B cell (primary cell): ENCODE measurements around the gene MMP11. TPM values are rescaled to one million over a fixed set of nuclear protein-coding genes. Genes with fewer than 3 reads are reported as not detected.

Source experiments
- ATAC-seq: fragments of 200-7000 bp; cut with Tn5 transposase; one replicate; pipeline ENCODE4 v1.10.0; 2021; ENCODE audit warnings: low read depth, mild to moderate bottlenecking, moderate number of reproducible peaks, moderate library complexity
- CTCF ChIA-PET: fragments of 350-600 bp; sonication (Branson Sonifier 250); formaldehyde crosslinking; loops from one replicate; lab custom pipeline; 2021; ENCODE audit warnings: antibody characterized with exemption, inconsistent platforms; lab: Charles Lee
- POLR2A ChIA-PET: fragments of 350-600 bp; sonication (Branson Sonifier 250); formaldehyde crosslinking; loops from one replicate; lab custom pipeline; 2021; ENCODE audit warnings: antibody characterized with exemption; lab: Charles Lee
- DNase-seq: peaks from one replicate; pipeline ENCODE4 v3.0.0; 2013
- H2AFZ ChIP-seq: 2 replicates; pipeline ENCODE4 v1.6.1; 2012; ENCODE audit warnings: mild to moderate bottlenecking, low read depth, low read length; ENCODE audit not compliant: insufficient read depth, poor library complexity, severe bottlenecking
- H3K27ac ChIP-seq, 2 donors: 1 replicate in 1 of 2; 2 replicates in 1 of 2; pipeline ENCODE4 v1.5.1; 2012 to 2013; ENCODE audit warnings: low read length in 2 of 2, mild to moderate bottlenecking in 2 of 2, moderate library complexity in 1 of 2
- H3K27me3 ChIP-seq, 4 experiments: fragments of 200-600 bp in 1 of 4; sonication (generic) in 1 of 4; replicated peaks in 1 of 4; 1 replicate in 2 of 4; 2 replicates in 2 of 4; pipeline versions ENCODE4 v1.6.1 to v1.7.0; 2013 to 2016; ENCODE audit warnings: low read length in 3 of 4, mild to moderate bottlenecking in 2 of 4, mixed read lengths in 1 of 4, moderate library complexity in 1 of 4; ENCODE audit not compliant: insufficient read depth in 4 of 4, control insufficient read depth in 3 of 4; ENCODE audit errors: control extremely low read depth in 1 of 4
- H3K36me3 ChIP-seq, 2 experiments: replicated peaks in 1 of 2; 1 replicate in 1 of 2; 2 replicates in 1 of 2; pipeline versions ENCODE4 v1.6.1 to v1.7.1; 2013; ENCODE audit warnings: low read length in 1 of 2; ENCODE audit not compliant: insufficient read depth in 2 of 2, control insufficient read depth in 1 of 2; ENCODE audit errors: control extremely low read depth in 1 of 2, extremely low read depth in 1 of 2
- H3K4me1 ChIP-seq, 2 donors: fragments of 200-600 bp in 1 of 2; sonication (generic) in 1 of 2; 1 replicate in 1 of 2; 2 replicates in 1 of 2; pipeline versions ENCODE4 v1.5.1 to v1.6.1; 2013 to 2017; ENCODE audit warnings: low read length in 2 of 2; ENCODE audit not compliant: control insufficient read depth in 2 of 2, insufficient read depth in 2 of 2
- H3K4me2 ChIP-seq: replicated peaks from 2 replicates; pipeline ENCODE3; 2012; ENCODE audit warnings: mild to moderate bottlenecking, low read depth, low read length; ENCODE audit not compliant: poor library complexity, severe bottlenecking
- H3K4me3 ChIP-seq, 5 experiments: fragments of 200-600 bp in 1 of 5; sonication (generic) in 1 of 5; 1 replicate in 3 of 5; 2 replicates in 2 of 5; pipeline versions ENCODE4 v1.5.1 to v1.7.0; 2011 to 2016; ENCODE audit warnings: low read length in 4 of 5, mild to moderate bottlenecking in 4 of 5, low read depth in 2 of 5, control low read depth in 1 of 5, moderate library complexity in 1 of 5; ENCODE audit not compliant: insufficient read depth in 1 of 5; ENCODE audit errors: control extremely low read depth in 1 of 5, extremely low read depth in 1 of 5
- H3K79me2 ChIP-seq: fragments of 200-600 bp; sonication (generic); one replicate; pipeline ENCODE4 v1.6.0; 2016; ENCODE audit warnings: low read length; ENCODE audit not compliant: control insufficient read depth, insufficient read depth
- H3K9ac ChIP-seq: fragments of 200-600 bp; sonication (generic); 2 replicates; pipeline ENCODE4 v1.6.1; 2017; ENCODE audit warnings: mild to moderate bottlenecking, low read length, moderate library complexity
- H3K9me3 ChIP-seq, 3 donors: one replicate each; pipeline versions ENCODE4 v1.6.1 to v1.7.1; 2013; ENCODE audit warnings: low read length in 2 of 3; ENCODE audit not compliant: control insufficient read depth in 2 of 3, insufficient read depth in 1 of 3; ENCODE audit errors: control extremely low read depth in 1 of 3
- H4K20me1 ChIP-seq: 2 replicates; pipeline ENCODE4 v1.6.0; 2012; ENCODE audit warnings: mild to moderate bottlenecking, low read length; ENCODE audit not compliant: insufficient read depth, control insufficient read depth, poor library complexity, severe bottlenecking
- H3K27ac Mint-ChIP-seq: one replicate; pipeline ENCODE4 v1.8.0; 2021; ENCODE audit warnings: mixed read lengths
- H3K27me3 Mint-ChIP-seq: one replicate; pipeline ENCODE4 v1.8.0; 2021; ENCODE audit warnings: mixed read lengths
- H3K4me1 Mint-ChIP-seq: one replicate; pipeline ENCODE4 v1.8.0; 2021; ENCODE audit warnings: mixed read lengths
- H3K4me3 Mint-ChIP-seq: one replicate; pipeline ENCODE4 v1.8.0; 2021; ENCODE audit warnings: mixed read lengths
- H3K9me3 Mint-ChIP-seq: one replicate; pipeline ENCODE4 v1.8.0; 2022; ENCODE audit warnings: mixed read lengths; ENCODE audit not compliant: insufficient read depth
- CTCF ChIP-seq: fragments of 200-600 bp; IDR thresholded peaks from one replicate; pipeline ENCODE4 v1.8.0; 2022; ENCODE audit warnings: antibody characterized with exemption, mild to moderate bottlenecking
- EZH2 ChIP-seq: IDR thresholded peaks from 2 replicates; pipeline ENCODE4 v1.6.1; 2012; ENCODE audit warnings: borderline replicate concordance, low read depth, mild to moderate bottlenecking, moderate library complexity, low read length; ENCODE audit not compliant: insufficient read depth, poor library complexity, severe bottlenecking
- WGBS: methylation state at CpG from one replicate; pipeline ENCODE4 v1.1.5; 2013; ENCODE audit warnings: missing lambda C conversion rate; ENCODE audit not compliant: insufficient coverage; 5-methylcytosine and 5-hydroxymethylcytosine counted together
- intact Hi-C: fragments of 100-400 bp; cut with micrococcal nuclease; formaldehyde crosslinking; loops from one replicate; pipeline ENCODE4 v1.10.0; 2022
- polyA plus RNA-seq: library from polyadenylated mRNA; depleted of rRNA; stranded (reverse); fragments of >200 nt; gene quantifications from 2 replicates; pipeline ENCODE4 v1.2.3, GENCODE V29; 2012
- total RNA-seq, 2 donors: library from RNA; stranded (reverse); fragments of 120-200 nt in 1 of 2; gene quantifications; 1 replicate in 1 of 2; 2 replicates in 1 of 2; pipeline versions ENCODE4 v1.2.3 to v1.2.4, GENCODE V29; 2013 to 2022

MMP11 gene
- total and polyA plus RNA-seq, 2 donors (not counting 1 experiment from before 2014, with no cell fraction given) = 11.6 to 19.0 TPM

GRCh38 chr22:23754220-23754919, 18.3 kb upstream of the MMP11 start, which contains the start of gene VPREB3:
TSS of gene VPREB3 (minus strand) at chr22:23754425. CDS start at chr22:23754363, 62 bp downstream.
- peaks cover 60% of the 10 kb centered on the region for H3K4me1 Mint-ChIP-seq
- ChIA-PET CTCF (interaction anchor here (0.8 to 13.0 kb wide), 7 partner anchors 13 to 103 kb away, joined by 3 to 188 read pairs (median 8); partner anchors contain the start of genes C22orf15, CHCHD10, MMP11 and SLC2A11), POLR2A (interaction anchor here (1.4 to 8.1 kb wide), 3 partner anchors 13 to 33 kb away, joined by 3 to 174 read pairs (median 29); partner anchors contain the start of genes C22orf15, CHCHD10, MMP11 and SMARCB1)
- H3K27me3 Mint-ChIP-seq = no peaks in the 10 kb centered on the region
- no peaks in the 10 kb centered on the region for H3K27me3 ChIP-seq
- H3K9me3 ChIP-seq = peaks cover 0 to 4% (median 0%) of the 10 kb centered on the region in 3 donors
- peaks cover 0 to 2% of the 10 kb centered on the region in 2 experiments for H3K36me3 ChIP-seq
- peak within 1 kb of the TSS; percentile 97 for H3K4me2 ChIP-seq
- peak within 1 kb of the TSS; percentile 89 for H3K9ac ChIP-seq
- H3K4me3 ChIP-seq = peak within 1 kb of the TSS; percentile 53 to 88 (median 83)
- H3K9me3 Mint-ChIP-seq = no peaks in the 10 kb centered on the region
- no peak for ATAC-seq
- H4K20me1 ChIP-seq = no peaks in the 10 kb centered on the region
- peak within 1 kb of the TSS; percentile 93 for H3K4me3 Mint-ChIP-seq
- intact Hi-C loops = no loop called here
- DNase-seq = peak; percentile 68
- H3K79me2 ChIP-seq = peaks cover 28% of the 10 kb centered on the region
- no peak within 1 kb of the TSS for H2AFZ ChIP-seq
- WGBS = 3% methylated on average over 3 of the region's 14 CpGs
- peak within 1 kb of the TSS; percentile 85 to 98 for H3K27ac ChIP-seq
- peaks cover 30 to 67% of the 10 kb centered on the region in 2 donors for H3K4me1 ChIP-seq
- peak within 1 kb of the TSS; percentile 99 for H3K27ac Mint-ChIP-seq
- no peak for TF ChIP-seq EZH2
- TF ChIP-seq CTCF = no peak
